Breast epithelium (tissue), 3 donors: ENCODE measurements around the gene SLC23A1.

Experiments
- POLR2A ChIP-seq: fragments of 450-650 bp; IDR thresholded peaks from one replicate; pipeline ENCODE4 v1.6.1; 2016; ENCODE audit warnings: antibody characterized with exemption, mild to moderate bottlenecking, moderate library complexity
- POLR2AphosphoS5 ChIP-seq, 3 donors: sonication (generic); formaldehyde crosslinking; IDR thresholded peaks; one replicate each; pipeline ENCODE4 v1.6.1; 2017; ENCODE audit warnings: antibody characterized with exemption in 3 of 3
- TF ChIP-seq, protein P1 (sequence below), 3 donors: fragments of 450-650 bp; IDR thresholded peaks; one replicate each; pipeline ENCODE4 v1.5.1; 2016 to 2017; ENCODE audit warnings: antibody characterized with exemption in 3 of 3, mild to moderate bottlenecking in 3 of 3, moderate library complexity in 3 of 3

DNA sequence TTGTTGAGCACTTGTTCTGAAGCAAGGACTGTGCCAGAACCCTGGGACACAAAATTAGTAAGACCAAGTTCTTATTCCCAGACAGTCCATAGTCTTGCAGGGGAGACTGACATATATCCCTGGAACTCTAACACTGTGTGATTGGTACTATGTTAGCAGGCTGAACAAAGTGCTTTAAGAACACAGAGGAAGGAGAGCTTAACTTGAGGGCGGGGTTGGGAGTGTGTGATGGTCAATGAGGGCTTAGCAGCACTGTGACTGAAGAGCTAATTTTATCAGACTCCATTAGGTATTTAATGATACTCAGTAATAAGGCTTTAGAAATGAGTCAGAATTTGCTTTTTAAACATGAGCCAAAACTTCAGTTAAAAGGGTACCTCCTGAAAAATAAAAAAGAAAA lies 35.7 kb upstream of the SLC23A1 start:
- TF ChIP-seq POLR2A, result no peak
- TF ChIP-seq POLR2AphosphoS5 (IDR thresholded peaks at IDR 0.05), result no peak
- TF ChIP-seq, protein P1, sequence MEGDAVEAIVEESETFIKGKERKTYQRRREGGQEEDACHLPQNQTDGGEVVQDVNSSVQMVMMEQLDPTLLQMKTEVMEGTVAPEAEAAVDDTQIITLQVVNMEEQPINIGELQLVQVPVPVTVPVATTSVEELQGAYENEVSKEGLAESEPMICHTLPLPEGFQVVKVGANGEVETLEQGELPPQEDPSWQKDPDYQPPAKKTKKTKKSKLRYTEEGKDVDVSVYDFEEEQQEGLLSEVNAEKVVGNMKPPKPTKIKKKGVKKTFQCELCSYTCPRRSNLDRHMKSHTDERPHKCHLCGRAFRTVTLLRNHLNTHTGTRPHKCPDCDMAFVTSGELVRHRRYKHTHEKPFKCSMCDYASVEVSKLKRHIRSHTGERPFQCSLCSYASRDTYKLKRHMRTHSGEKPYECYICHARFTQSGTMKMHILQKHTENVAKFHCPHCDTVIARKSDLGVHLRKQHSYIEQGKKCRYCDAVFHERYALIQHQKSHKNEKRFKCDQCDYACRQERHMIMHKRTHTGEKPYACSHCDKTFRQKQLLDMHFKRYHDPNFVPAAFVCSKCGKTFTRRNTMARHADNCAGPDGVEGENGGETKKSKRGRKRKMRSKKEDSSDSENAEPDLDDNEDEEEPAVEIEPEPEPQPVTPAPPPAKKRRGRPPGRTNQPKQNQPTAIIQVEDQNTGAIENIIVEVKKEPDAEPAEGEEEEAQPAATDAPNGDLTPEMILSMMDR (IDR thresholded peaks at IDR 0.05), result no peak
